GM21381 (cell line): ENCODE data around the gene CASP4.

Source experiments
- ATAC-seq: cut with Tn5 transposase; IDR thresholded peaks from one replicate; pipeline ENCODE4 v1.9.1; 2021; ENCODE audit warnings: mild to moderate bottlenecking, moderate library complexity; ENCODE audit not compliant: unreplicated experiment

The CASP4 gene

GRCh38 chr11:104895634-104896033 lies 72.7 kb downstream of the CASP4 start:
- ATAC-seq: no peak

- ATAC-seq: no peak
Observed at GRCh38 chr11:104893876-104894275, 74.5 kb downstream of the CASP4 start.
